Measurements from ENCODE around the gene FBXW7.

- TF ChIP-seq TAF1 (IDR thresholded peaks at IDR 0.05; ENCODE audit: low read depth) (no peak), ZBTB7A (IDR thresholded peaks at IDR 0.05; ENCODE audit: low read depth) (no peak), FOXM1 (IDR thresholded peaks at IDR 0.05; ENCODE audit: borderline replicate concordance, low read depth) (no peak), EGR1 (IDR thresholded peaks at IDR 0.05) (no peak), CEBPB (IDR thresholded peaks at IDR 0.05) (no peak), TEAD4 (IDR thresholded peaks at IDR 0.05) (no peak), RAD21 (IDR thresholded peaks at IDR 0.05; ENCODE audit: low read depth) (no peak), EP300 (IDR thresholded peaks at IDR 0.05; ENCODE audit: borderline replicate concordance) (no peak), REST (IDR thresholded peaks at IDR 0.05; ENCODE audit: low read depth) (no peak), MAX (IDR thresholded peaks at IDR 0.05) (no peak), USF1 (IDR thresholded peaks at IDR 0.05) (no peak), YY1 (IDR thresholded peaks at IDR 0.05; ENCODE audit: low read depth) (no peak), CREB1 (IDR thresholded peaks at IDR 0.05; ENCODE audit: low read depth) (no peak)
Observed at GRCh38 chr4:152563209-152563608, 27.3 kb upstream of the FBXW7 start.
